HepG2 (cell line): ENCODE measurements around the gene MTA2. TPM values are rescaled to one million over a fixed set of nuclear protein-coding genes. Genes with fewer than 3 reads are reported as not detected.
A peak's percentile ranks its signal among the peaks of the same experiment; 100 is the strongest.

ENCODE experiments used
- ADNP ChIP-seq: sonication (generic); formaldehyde crosslinking; IDR thresholded peaks from 2 replicates; pipeline ENCODE4 v1.4.0; 2020; ENCODE audit warnings: missing genetic modification reagents
- CHD4 ChIP-seq: fragments of 200-600 bp; sonication (generic); IDR thresholded peaks from 2 replicates; pipeline ENCODE4 v1.7.0; 2017; ENCODE audit warnings: mild to moderate bottlenecking, low read length, borderline replicate concordance
- KDM6A ChIP-seq: IDR thresholded peaks from 2 replicates; pipeline ENCODE4 v1.6.1; 2016; ENCODE audit warnings: low read depth
- NFKB2 ChIP-seq: sonication (generic); formaldehyde crosslinking; IDR thresholded peaks from 2 replicates; pipeline ENCODE4 v1.4.0; 2020; ENCODE audit warnings: missing genetic modification reagents, borderline replicate concordance
- PAX8 ChIP-seq: sonication (generic); formaldehyde crosslinking; IDR thresholded peaks from 2 replicates; pipeline ENCODE4 v1.8.0; 2022; ENCODE audit warnings: mild to moderate bottlenecking, missing genetic modification reagents, borderline replicate concordance
- RXRB ChIP-seq: IDR thresholded peaks from 2 replicates; pipeline ENCODE4 v1.6.1; 2016; ENCODE audit warnings: borderline replicate concordance, missing genetic modification reagents, missing compliant biosample characterization
- SP4 ChIP-seq: sonication (generic); formaldehyde crosslinking; IDR thresholded peaks from 2 replicates; pipeline ENCODE4 v1.8.1; 2023; ENCODE audit warnings: mild to moderate bottlenecking, missing genetic modification reagents
- STAT5B ChIP-seq: sonication (generic); formaldehyde crosslinking; IDR thresholded peaks from 2 replicates; pipeline ENCODE4 v1.4.0; 2020; ENCODE audit warnings: missing genetic modification reagents
- ZNF253 ChIP-seq: sonication (generic); formaldehyde crosslinking; IDR thresholded peaks from 2 replicates; pipeline ENCODE4 v1.8.0; 2022; ENCODE audit warnings: mild to moderate bottlenecking, missing genetic modification reagents, borderline replicate concordance
- ZNF598 ChIP-seq: sonication (generic); formaldehyde crosslinking; IDR thresholded peaks from 2 replicates; pipeline ENCODE4 v1.5.1; 2020; ENCODE audit warnings: mild to moderate bottlenecking, missing genetic modification reagents, borderline replicate concordance
- polyA plus RNA-seq, 8 experiments: library from polyadenylated mRNA; depleted of rRNA in 3 of 8; stranded (reverse) in 7 of 8; unstranded in 1 of 8; fragments of >200 nt; fragmentation: Illumina TruSeq in 4 of 8; extraction: Trizol in 4 of 8; gene quantifications; 2 replicates each; pipeline versions ENCODE4 v1.2.1 to v1.2.3, GENCODE V29; 2011 to 2016; ENCODE audit warnings: low read depth in 4 of 8, missing spikeins in 1 of 8, mixed read lengths in 1 of 8; ENCODE audit not compliant: insufficient read depth in 1 of 8
- total RNA-seq, 5 experiments: library from RNA; depleted of rRNA; stranded (reverse); fragments of >200 nt; fragmentation: Illumina TruSeq; extraction: Trizol; gene quantifications; 2 replicates each; pipeline ENCODE4 v1.2.3, GENCODE V29; 2016; ENCODE audit warnings: low read depth in 1 of 5
- TF ChIP-seq, protein P1 (sequence below): sonication (generic); formaldehyde crosslinking; IDR thresholded peaks from 2 replicates; pipeline ENCODE4 v1.5.0; 2020; ENCODE audit warnings: missing genetic modification reagents
- TF ChIP-seq, protein P2 (sequence below): IDR thresholded peaks from 2 replicates; pipeline ENCODE4 v1.6.1; 2016; ENCODE audit warnings: mild to moderate bottlenecking
- TF ChIP-seq, protein P3 (sequence below): sonication (generic); formaldehyde crosslinking; IDR thresholded peaks from 2 replicates; pipeline ENCODE4 v1.4.0; 2020; ENCODE audit warnings: missing genetic modification reagents
- TF ChIP-seq, protein P4 (sequence below): sonication (generic); formaldehyde crosslinking; IDR thresholded peaks from 2 replicates; pipeline ENCODE4 v1.5.0; 2020; ENCODE audit warnings: mild to moderate bottlenecking, low read depth, missing genetic modification reagents, borderline replicate concordance
- TF ChIP-seq, protein P5 (sequence below): sonication (generic); formaldehyde crosslinking; IDR thresholded peaks from 2 replicates; pipeline ENCODE4 v1.4.0; 2020; ENCODE audit warnings: mild to moderate bottlenecking, missing genetic modification reagents

The MTA2 gene
- total and polyA plus RNA-seq, 2 of the 13 experiments (the other 11 are each of a cell fraction or from before 2014, with no cell fraction given) = 14.0 to 70.0 TPM

DNA sequence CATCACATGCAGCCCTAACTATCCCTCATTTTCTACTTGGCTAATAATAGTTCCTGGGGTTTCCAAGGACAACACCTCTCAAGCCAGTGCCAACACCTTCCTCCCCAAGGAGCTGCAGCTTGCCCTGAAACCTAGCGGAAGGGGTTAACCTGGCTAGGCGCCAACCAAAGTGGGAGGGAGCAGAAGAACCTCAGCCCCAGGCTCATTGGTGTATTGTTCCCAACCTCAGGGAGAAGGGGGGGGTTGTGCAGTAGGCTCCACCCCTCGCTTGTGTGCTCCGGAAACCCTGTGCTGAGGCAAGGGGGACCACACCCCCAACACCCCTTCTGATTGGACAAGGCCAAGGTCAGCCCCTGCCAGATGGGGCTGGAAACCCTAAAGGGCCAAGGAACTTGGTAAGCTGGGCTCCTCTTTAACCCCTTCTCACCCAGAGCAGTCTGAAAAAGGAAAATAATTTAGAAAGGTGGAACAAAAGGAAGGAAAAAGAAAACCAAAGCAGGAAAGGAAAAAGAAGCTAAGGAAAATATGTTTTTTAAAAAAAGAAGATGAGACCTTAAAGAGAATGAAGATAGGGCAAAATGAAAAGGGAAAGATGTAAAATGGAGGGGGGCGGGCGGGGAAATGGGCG lies 2.5 kb downstream of the MTA2 start (continued):
- TF ChIP-seq CHD4 (0 out of 2 replicates have a peak, but pooled peaks have one; percentile 43), NFKB2 (CRISPR knock-in tag) (peak; percentile 54; the same call in 1 of the 2 replicates), ZNF598 (no peak), RXRB (no peak), STAT5B (no peak), PAX8 (CRISPR knock-in tag) (no peak), SP4 (CRISPR knock-in tag) (peak; percentile 66; the same call in 1 of the 2 replicates), ZNF253 (CRISPR knock-in tag) (no peak), KDM6A (CRISPR knock-in tag) (no peak), ADNP (CRISPR knock-in tag) (no peak)
- TF ChIP-seq, protein P1, sequence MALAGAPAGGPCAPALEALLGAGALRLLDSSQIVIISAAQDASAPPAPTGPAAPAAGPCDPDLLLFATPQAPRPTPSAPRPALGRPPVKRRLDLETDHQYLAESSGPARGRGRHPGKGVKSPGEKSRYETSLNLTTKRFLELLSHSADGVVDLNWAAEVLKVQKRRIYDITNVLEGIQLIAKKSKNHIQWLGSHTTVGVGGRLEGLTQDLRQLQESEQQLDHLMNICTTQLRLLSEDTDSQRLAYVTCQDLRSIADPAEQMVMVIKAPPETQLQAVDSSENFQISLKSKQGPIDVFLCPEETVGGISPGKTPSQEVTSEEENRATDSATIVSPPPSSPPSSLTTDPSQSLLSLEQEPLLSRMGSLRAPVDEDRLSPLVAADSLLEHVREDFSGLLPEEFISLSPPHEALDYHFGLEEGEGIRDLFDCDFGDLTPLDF (CRISPR knock-in tag) = no peak
- TF ChIP-seq, protein P2, sequence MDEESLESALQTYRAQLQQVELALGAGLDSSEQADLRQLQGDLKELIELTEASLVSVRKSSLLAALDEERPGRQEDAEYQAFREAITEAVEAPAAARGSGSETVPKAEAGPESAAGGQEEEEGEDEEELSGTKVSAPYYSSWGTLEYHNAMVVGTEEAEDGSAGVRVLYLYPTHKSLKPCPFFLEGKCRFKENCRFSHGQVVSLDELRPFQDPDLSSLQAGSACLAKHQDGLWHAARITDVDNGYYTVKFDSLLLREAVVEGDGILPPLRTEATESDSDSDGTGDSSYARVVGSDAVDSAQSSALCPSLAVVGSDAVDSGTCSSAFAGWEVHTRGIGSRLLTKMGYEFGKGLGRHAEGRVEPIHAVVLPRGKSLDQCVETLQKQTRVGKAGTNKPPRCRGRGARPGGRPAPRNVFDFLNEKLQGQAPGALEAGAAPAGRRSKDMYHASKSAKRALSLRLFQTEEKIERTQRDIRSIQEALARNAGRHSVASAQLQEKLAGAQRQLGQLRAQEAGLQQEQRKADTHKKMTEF (CRISPR knock-in tag) = peak; percentile 56; the same call in 1 of the 2 replicates
- TF ChIP-seq, protein P3, sequence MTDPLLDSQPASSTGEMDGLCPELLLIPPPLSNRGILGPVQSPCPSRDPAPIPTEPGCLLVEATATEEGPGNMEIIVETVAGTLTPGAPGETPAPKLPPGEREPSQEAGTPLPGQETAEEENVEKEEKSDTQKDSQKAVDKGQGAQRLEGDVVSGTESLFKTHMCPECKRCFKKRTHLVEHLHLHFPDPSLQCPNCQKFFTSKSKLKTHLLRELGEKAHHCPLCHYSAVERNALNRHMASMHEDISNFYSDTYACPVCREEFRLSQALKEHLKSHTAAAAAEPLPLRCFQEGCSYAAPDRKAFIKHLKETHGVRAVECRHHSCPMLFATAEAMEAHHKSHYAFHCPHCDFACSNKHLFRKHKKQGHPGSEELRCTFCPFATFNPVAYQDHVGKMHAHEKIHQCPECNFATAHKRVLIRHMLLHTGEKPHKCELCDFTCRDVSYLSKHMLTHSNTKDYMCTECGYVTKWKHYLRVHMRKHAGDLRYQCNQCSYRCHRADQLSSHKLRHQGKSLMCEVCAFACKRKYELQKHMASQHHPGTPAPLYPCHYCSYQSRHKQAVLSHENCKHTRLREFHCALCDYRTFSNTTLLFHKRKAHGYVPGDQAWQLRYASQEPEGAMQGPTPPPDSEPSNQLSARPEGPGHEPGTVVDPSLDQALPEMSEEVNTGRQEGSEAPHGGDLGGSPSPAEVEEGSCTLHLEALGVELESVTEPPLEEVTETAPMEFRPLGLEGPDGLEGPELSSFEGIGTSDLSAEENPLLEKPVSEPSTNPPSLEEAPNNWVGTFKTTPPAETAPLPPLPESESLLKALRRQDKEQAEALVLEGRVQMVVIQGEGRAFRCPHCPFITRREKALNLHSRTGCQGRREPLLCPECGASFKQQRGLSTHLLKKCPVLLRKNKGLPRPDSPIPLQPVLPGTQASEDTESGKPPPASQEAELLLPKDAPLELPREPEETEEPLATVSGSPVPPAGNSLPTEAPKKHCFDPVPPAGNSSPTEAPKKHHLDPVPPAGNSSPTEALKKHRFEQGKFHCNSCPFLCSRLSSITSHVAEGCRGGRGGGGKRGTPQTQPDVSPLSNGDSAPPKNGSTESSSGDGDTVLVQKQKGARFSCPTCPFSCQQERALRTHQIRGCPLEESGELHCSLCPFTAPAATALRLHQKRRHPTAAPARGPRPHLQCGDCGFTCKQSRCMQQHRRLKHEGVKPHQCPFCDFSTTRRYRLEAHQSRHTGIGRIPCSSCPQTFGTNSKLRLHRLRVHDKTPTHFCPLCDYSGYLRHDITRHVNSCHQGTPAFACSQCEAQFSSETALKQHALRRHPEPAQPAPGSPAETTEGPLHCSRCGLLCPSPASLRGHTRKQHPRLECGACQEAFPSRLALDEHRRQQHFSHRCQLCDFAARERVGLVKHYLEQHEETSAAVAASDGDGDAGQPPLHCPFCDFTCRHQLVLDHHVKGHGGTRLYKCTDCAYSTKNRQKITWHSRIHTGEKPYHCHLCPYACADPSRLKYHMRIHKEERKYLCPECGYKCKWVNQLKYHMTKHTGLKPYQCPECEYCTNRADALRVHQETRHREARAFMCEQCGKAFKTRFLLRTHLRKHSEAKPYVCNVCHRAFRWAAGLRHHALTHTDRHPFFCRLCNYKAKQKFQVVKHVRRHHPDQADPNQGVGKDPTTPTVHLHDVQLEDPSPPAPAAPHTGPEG (CRISPR knock-in tag) = no peak
- TF ChIP-seq, protein P4, sequence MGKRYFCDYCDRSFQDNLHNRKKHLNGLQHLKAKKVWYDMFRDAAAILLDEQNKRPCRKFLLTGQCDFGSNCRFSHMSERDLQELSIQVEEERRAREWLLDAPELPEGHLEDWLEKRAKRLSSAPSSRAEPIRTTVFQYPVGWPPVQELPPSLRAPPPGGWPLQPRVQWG = no peak
- TF ChIP-seq, protein P5, sequence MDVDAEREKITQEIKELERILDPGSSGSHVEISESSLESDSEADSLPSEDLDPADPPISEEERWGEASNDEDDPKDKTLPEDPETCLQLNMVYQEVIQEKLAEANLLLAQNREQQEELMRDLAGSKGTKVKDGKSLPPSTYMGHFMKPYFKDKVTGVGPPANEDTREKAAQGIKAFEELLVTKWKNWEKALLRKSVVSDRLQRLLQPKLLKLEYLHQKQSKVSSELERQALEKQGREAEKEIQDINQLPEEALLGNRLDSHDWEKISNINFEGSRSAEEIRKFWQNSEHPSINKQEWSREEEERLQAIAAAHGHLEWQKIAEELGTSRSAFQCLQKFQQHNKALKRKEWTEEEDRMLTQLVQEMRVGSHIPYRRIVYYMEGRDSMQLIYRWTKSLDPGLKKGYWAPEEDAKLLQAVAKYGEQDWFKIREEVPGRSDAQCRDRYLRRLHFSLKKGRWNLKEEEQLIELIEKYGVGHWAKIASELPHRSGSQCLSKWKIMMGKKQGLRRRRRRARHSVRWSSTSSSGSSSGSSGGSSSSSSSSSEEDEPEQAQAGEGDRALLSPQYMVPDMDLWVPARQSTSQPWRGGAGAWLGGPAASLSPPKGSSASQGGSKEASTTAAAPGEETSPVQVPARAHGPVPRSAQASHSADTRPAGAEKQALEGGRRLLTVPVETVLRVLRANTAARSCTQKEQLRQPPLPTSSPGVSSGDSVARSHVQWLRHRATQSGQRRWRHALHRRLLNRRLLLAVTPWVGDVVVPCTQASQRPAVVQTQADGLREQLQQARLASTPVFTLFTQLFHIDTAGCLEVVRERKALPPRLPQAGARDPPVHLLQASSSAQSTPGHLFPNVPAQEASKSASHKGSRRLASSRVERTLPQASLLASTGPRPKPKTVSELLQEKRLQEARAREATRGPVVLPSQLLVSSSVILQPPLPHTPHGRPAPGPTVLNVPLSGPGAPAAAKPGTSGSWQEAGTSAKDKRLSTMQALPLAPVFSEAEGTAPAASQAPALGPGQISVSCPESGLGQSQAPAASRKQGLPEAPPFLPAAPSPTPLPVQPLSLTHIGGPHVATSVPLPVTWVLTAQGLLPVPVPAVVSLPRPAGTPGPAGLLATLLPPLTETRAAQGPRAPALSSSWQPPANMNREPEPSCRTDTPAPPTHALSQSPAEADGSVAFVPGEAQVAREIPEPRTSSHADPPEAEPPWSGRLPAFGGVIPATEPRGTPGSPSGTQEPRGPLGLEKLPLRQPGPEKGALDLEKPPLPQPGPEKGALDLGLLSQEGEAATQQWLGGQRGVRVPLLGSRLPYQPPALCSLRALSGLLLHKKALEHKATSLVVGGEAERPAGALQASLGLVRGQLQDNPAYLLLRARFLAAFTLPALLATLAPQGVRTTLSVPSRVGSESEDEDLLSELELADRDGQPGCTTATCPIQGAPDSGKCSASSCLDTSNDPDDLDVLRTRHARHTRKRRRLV (CRISPR knock-in tag) = no peak
